ENCODE data around the gene TUT4.

TUT4 gene

DNA sequence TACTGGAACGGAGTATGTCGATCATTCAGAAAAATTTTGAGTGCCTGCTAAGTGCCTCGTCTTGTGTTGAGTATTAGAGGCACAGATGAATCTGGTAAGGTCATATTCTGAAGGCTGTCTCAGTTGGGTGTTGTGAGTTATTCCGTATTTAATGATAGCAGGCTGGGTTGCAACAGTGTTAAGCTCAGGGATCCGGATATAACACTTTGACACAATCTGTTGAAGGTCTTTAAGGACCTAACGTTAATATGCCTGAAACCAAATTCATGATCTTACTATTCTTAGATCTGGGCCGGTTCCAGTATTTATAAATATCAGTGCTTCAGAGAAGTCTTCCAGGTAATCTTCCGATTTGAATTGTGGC, 147.9 kb downstream of the TUT4 start:
- Histone ChIP-seq H4K20me1 (ENCODE audit: low read depth, low read length) (no peaks in the 10 kb centered on the region), H3K36me3 (ENCODE audit: low read length) (peaks cover 39% of the 10 kb centered on the region), H3K27me3 (ENCODE audit: low read length) (no peaks in the 10 kb centered on the region), H3K9ac (ENCODE audit: low read length) (peak overlapping the region; percentile 85), H2AFZ (ENCODE audit: low read depth, low read length, severe bottlenecking) (peak overlapping the region; percentile 84), H3K79me2 (ENCODE audit: insufficient read depth, low read length) (peaks cover 66% of the 10 kb centered on the region), H3K4me3 (ENCODE audit: insufficient read depth, low read length, poor library complexity, severe bottlenecking) (peak overlapping the region; percentile 89), H3K9me2 (replicated peaks; ENCODE audit: insufficient read depth, low read length) (no peaks in the 10 kb centered on the region), H3F3A (ENCODE audit: insufficient read depth) (peaks cover 9% of the 10 kb centered on the region; the same call in 1 of the 2 replicates), H3K27ac (ENCODE audit: low read depth, low read length) (peak overlapping the region; percentile 78), H3K9me3 (ENCODE audit: insufficient read depth, low read length) (no peaks in the 10 kb centered on the region), H3K4me2 (ENCODE audit: low read depth, low read length, poor library complexity, severe bottlenecking) (peak overlapping the region; percentile 84)
- no peak for TF ChIP-seq EZH2phosphoT487 (conservative IDR thresholded peaks at IDR 0.05; ENCODE audit: low read length)
- TF ChIP-seq, protein P1, sequence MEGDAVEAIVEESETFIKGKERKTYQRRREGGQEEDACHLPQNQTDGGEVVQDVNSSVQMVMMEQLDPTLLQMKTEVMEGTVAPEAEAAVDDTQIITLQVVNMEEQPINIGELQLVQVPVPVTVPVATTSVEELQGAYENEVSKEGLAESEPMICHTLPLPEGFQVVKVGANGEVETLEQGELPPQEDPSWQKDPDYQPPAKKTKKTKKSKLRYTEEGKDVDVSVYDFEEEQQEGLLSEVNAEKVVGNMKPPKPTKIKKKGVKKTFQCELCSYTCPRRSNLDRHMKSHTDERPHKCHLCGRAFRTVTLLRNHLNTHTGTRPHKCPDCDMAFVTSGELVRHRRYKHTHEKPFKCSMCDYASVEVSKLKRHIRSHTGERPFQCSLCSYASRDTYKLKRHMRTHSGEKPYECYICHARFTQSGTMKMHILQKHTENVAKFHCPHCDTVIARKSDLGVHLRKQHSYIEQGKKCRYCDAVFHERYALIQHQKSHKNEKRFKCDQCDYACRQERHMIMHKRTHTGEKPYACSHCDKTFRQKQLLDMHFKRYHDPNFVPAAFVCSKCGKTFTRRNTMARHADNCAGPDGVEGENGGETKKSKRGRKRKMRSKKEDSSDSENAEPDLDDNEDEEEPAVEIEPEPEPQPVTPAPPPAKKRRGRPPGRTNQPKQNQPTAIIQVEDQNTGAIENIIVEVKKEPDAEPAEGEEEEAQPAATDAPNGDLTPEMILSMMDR (IDR thresholded peaks at IDR 0.05; ENCODE audit: insufficient read depth, low read length, poor library complexity, severe bottlenecking), result peak; percentile 1

DNA sequence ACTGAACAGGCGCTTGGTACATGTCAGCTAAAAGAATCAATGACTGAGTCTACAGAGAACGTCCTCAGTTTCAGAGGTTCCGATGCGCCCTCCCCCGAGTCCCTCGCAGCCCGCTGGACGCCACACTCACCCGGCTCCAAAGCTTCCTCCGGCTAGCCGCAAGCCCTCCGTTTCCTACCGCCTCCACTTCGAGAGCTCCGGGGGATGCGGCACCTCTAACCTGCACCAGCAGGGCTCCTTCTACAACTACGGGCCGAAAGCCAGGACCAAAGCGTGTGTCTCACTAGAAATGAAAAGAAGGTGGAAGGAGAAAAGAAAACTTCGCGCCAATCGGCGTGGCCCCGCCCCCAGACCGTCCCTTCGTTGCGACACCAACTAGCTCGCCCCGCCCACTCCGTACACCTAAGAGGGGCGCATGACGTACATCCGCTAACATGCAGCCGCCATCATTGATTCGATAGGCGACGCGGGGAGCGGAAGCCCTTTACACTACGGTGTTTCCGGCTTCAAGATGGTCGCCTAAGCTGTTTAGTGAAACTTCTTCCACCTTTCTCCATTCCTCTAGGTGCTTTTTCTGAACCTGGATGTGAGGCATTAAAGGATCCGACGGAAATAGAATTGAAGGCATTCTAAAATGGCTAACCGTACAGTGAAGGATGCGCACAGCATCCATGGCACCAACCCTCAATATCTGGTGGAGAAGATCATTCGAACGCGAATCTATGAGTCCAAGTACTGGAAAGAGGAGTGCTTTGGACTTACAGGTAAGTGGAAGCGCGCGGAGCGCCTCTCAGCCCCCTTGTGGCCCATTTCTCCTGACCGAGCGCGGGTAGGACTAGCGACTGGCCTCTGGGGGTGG, 148.5 kb downstream of the TUT4 start, which contains the start of the genes ORC1 and PRPF38A:
Gene ORC1, minus strand, starts transcription at position 308 of the 859 bp plus-strand sequence. CDS start 2,200 bp downstream, outside the sequence.
Gene PRPF38A, plus strand, starts transcription at position 487 of the 859 bp plus-strand sequence. Its CDS starts 148 bp downstream, at position 635.
- H3K36me3 ChIP-seq (ENCODE audit: low read length), result peaks cover 35% of the 10 kb centered on the region
- TF ChIP-seq, protein P1 (IDR thresholded peaks at IDR 0.05; ENCODE audit: insufficient read depth, low read length, poor library complexity, severe bottlenecking), result peak; percentile 19
- no peak for TF ChIP-seq EZH2phosphoT487 (conservative IDR thresholded peaks at IDR 0.05; ENCODE audit: low read length)
- H3F3A ChIP-seq (ENCODE audit: insufficient read depth), result peaks cover 9% of the 10 kb centered on the region; the same call in 1 of the 2 replicates
- no peaks in the 10 kb centered on the region for H3K27me3 ChIP-seq (ENCODE audit: low read length)
- H2AFZ ChIP-seq (ENCODE audit: low read depth, low read length, severe bottlenecking), result peak within 1 kb of the TSS; percentile 84
- peak within 1 kb of the TSS; percentile 78 for H3K27ac ChIP-seq (ENCODE audit: low read depth, low read length)
- H3K9me3 ChIP-seq (ENCODE audit: insufficient read depth, low read length), result no peaks in the 10 kb centered on the region
- H3K9ac ChIP-seq (ENCODE audit: low read length), result peak within 1 kb of the TSS; percentile 85
- H3K4me3 ChIP-seq (ENCODE audit: insufficient read depth, low read length, poor library complexity, severe bottlenecking), result peak within 1 kb of the TSS; percentile 89
- H3K79me2 ChIP-seq (ENCODE audit: insufficient read depth, low read length), result peaks cover 66% of the 10 kb centered on the region
- H3K4me2 ChIP-seq (ENCODE audit: low read depth, low read length, poor library complexity, severe bottlenecking), result peak within 1 kb of the TSS; percentile 84
- H3K9me2 ChIP-seq (replicated peaks; ENCODE audit: insufficient read depth, low read length), result no peaks in the 10 kb centered on the region
- no peaks in the 10 kb centered on the region for H4K20me1 ChIP-seq (ENCODE audit: low read depth, low read length)

DNA sequence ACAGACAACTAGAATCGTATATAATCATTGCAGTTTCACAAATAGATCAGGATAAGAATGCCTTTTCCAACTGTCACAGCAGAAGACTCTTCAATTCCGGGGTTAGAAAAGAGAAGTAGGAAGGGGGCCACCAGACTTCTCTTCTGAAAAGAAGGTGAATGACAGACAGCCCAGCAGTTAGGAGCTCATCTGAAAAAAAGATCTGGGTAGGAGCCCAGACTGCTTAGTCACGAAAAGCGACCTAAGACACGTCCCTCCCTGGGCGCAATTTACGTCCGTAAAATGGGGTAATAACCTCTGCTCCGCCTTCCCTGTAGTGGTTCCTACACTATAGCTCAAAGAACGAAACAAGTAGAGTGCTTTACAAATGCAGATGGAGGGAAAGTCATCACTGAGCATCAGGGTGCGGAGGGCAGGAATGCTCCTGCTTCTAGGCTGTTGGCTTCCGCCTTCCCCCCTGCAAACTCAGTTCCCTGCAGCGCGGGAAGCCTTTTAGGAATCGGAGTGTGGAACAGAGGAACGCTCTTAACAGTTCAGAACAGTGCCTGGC, 149.3 kb downstream of the TUT4 start:
- H3K9me3 ChIP-seq (ENCODE audit: insufficient read depth, low read length), result no peaks in the 10 kb centered on the region
- peaks cover 9% of the 10 kb centered on the region; the same call in 1 of the 2 replicates for H3F3A ChIP-seq (ENCODE audit: insufficient read depth)
- TF ChIP-seq, protein P1 (IDR thresholded peaks at IDR 0.05; ENCODE audit: insufficient read depth, low read length, poor library complexity, severe bottlenecking), result no peak
- no peak for TF ChIP-seq EZH2phosphoT487 (conservative IDR thresholded peaks at IDR 0.05; ENCODE audit: low read length)
- no peaks in the 10 kb centered on the region for H3K27me3 ChIP-seq (ENCODE audit: low read length)
- no peaks in the 10 kb centered on the region for H3K9me2 ChIP-seq (replicated peaks; ENCODE audit: insufficient read depth, low read length)
- no peaks in the 10 kb centered on the region for H4K20me1 ChIP-seq (ENCODE audit: low read depth, low read length)
- H3K4me3 ChIP-seq (ENCODE audit: insufficient read depth, low read length, poor library complexity, severe bottlenecking), result peak overlapping the region; percentile 89
- H3K79me2 ChIP-seq (ENCODE audit: insufficient read depth, low read length), result peaks cover 70% of the 10 kb centered on the region
- peak overlapping the region; percentile 72 for H2AFZ ChIP-seq (ENCODE audit: low read depth, low read length, severe bottlenecking)
- H3K9ac ChIP-seq (ENCODE audit: low read length), result peak overlapping the region; percentile 85
- H3K4me2 ChIP-seq (ENCODE audit: low read depth, low read length, poor library complexity, severe bottlenecking), result peak overlapping the region; percentile 84
- H3K27ac ChIP-seq (ENCODE audit: low read depth, low read length), result peak overlapping the region; percentile 78
- peaks cover 31% of the 10 kb centered on the region for H3K36me3 ChIP-seq (ENCODE audit: low read length)

Measured in SU-DHL-6 (cell line).